ENCODE measurements around the gene TRAF4. TPM values are rescaled to one million over a fixed set of nuclear protein-coding genes. Genes with fewer than 3 reads are reported as not detected.
A peak's percentile ranks its signal among the peaks of the same experiment; 100 is the strongest.

The TRAF4 gene
- total RNA-seq, 1 experiment from 2014 or later, result 268 TPM

GRCh38 chr17:28725660-28726225 is 18.1 kb upstream of the TRAF4 start:
- Mint-ChIP-seq H3K27me3 (ENCODE audit: low read depth) (no peaks in the 10 kb centered on the region), H3K4me1 (peaks cover 50% of the 10 kb centered on the region), H3K27ac (peak overlapping the region; percentile 98), H3K4me3 (peak overlapping the region; percentile 93), H3K36me3 (peaks cover 38% of the 10 kb centered on the region), H3K9me3 (no peaks in the 10 kb centered on the region)
- CTCF ChIA-PET, result interaction anchor here (0.6 to 12.2 kb wide), 32 partner anchors 9 to 391 kb away, joined by 4 to 541 read pairs (median 12); partner anchors contain the start of genes BLTP2, DHRS13, ERAL1 and FAM222B
- POLR2A ChIA-PET, result interaction anchor here (0.6 to 6.4 kb wide), 12 partner anchors 13 to 454 kb away, joined by 3 to 310 read pairs (median 10); partner anchors contain the start of genes DHRS13, FAM222B, MYO18A and PHF12
- peak; percentile 43 for ATAC-seq
- DNase-seq (ENCODE audit: low spot score), result peak; percentile 77
- TF ChIP-seq ZNF219 (CRISPR knock-in tag; IDR thresholded peaks at IDR 0.05; ENCODE audit: borderline replicate concordance) (no peak), NFYB (CRISPR knock-in tag; conservative IDR thresholded peaks at IDR 0.05; ENCODE audit: low read depth) (no peak; the same call in 1 of the 2 replicates), ZNF671 (CRISPR knock-in tag; IDR thresholded peaks at IDR 0.05) (peak; percentile 94), ZNF121 (CRISPR knock-in tag; IDR thresholded peaks at IDR 0.05) (no peak), ZBTB43 (CRISPR knock-in tag; IDR thresholded peaks at IDR 0.05) (peak; percentile 85), SMAD3 (CRISPR knock-in tag; IDR thresholded peaks at IDR 0.05; ENCODE audit: borderline replicate concordance) (peak; percentile 79; the same call in 1 of the 2 replicates), ZBTB21 (CRISPR knock-in tag; IDR thresholded peaks at IDR 0.05; ENCODE audit: borderline replicate concordance) (0 out of 2 replicates have a peak, but pooled peaks have one; percentile 53), TP53 (CRISPR knock-in tag; IDR thresholded peaks at IDR 0.05) (no peak), NFE2L1 (CRISPR knock-in tag; IDR thresholded peaks at IDR 0.05) (no peak), GRHL2 (CRISPR knock-in tag; IDR thresholded peaks at IDR 0.05; ENCODE audit: insufficient replicate concordance, severe bottlenecking) (no peak), FOXP4 (CRISPR knock-in tag; IDR thresholded peaks at IDR 0.05) (peak; percentile 91), AR (CRISPR knock-in tag; IDR thresholded peaks at IDR 0.05) (peak; percentile 86), MYBL2 (CRISPR knock-in tag; IDR thresholded peaks at IDR 0.05) (peak; percentile 89), EMX1 (CRISPR knock-in tag; IDR thresholded peaks at IDR 0.05) (peak; percentile 23; the same call in 1 of the 2 replicates), OVOL2 (CRISPR knock-in tag; IDR thresholded peaks at IDR 0.05; ENCODE audit: borderline replicate concordance) (no peak; the same call in 1 of the 2 replicates), ZNF281 (CRISPR knock-in tag; IDR thresholded peaks at IDR 0.05) (peak; percentile 36; the same call in 1 of the 2 replicates), TCF7 (CRISPR knock-in tag; IDR thresholded peaks at IDR 0.05; ENCODE audit: low read depth) (peak; percentile 67; the same call in 1 of the 2 replicates), NFATC4 (CRISPR knock-in tag; IDR thresholded peaks at IDR 0.05) (peak; percentile 98), USF1 (CRISPR knock-in tag; IDR thresholded peaks at IDR 0.05) (peak; percentile 52), SP1 (CRISPR knock-in tag; conservative IDR thresholded peaks at IDR 0.05) (peak; percentile 52), HMGXB4 (CRISPR knock-in tag; IDR thresholded peaks at IDR 0.05) (peak; percentile 13; the same call in 1 of the 2 replicates), HMGA2 (CRISPR knock-in tag; IDR thresholded peaks at IDR 0.05) (no peak), CDX4 (CRISPR knock-in tag; IDR thresholded peaks at IDR 0.05; ENCODE audit: borderline replicate concordance) (no peak)

All from WTC11 (cell line).